ENCODE data around the gene DENND2D.

DENND2D gene

GRCh38 chr1:111199881-111200801, at the start of gene DENND2D:
Gene DENND2D, minus strand, starts transcription at chr1:111200646. Its CDS starts 187 bp downstream, at chr1:111200459.
- no peak for TF ChIP-seq CTCF (IDR thresholded peaks at IDR 0.05; ENCODE audit: low read depth, low read length)
- DNase-seq (ENCODE audit: extremely low read depth, low read depth) = no peak

- DNase-seq (ENCODE audit: extremely low read depth, low read depth) = no peak
- no peak for TF ChIP-seq CTCF (IDR thresholded peaks at IDR 0.05; ENCODE audit: low read depth, low read length)
Measured at GRCh38 chr1:111249960-111250359, 49.5 kb upstream of the DENND2D start.

GRCh38 chr1:111247125-111247838, 46.8 kb upstream of the DENND2D start:
- no peak for TF ChIP-seq CTCF (IDR thresholded peaks at IDR 0.05; ENCODE audit: low read depth, low read length)

GRCh38 chr1:111242805-111243523, 42.5 kb upstream of the DENND2D start:
- TF ChIP-seq CTCF (IDR thresholded peaks at IDR 0.05; ENCODE audit: low read depth, low read length) = no peak
- DNase-seq (ENCODE audit: extremely low read depth, low read depth) = no peak

More at GRCh38 chr1:111247125-111247838, 46.8 kb upstream of the DENND2D start:
- DNase-seq (ENCODE audit: extremely low read depth, low read depth) = no peak

- no peak for TF ChIP-seq CTCF (IDR thresholded peaks at IDR 0.05; ENCODE audit: low read depth, low read length)
- DNase-seq (ENCODE audit: extremely low read depth, low read depth) = no peak
Measured at GRCh38 chr1:111241797-111242196, 41.4 kb upstream of the DENND2D start.

- TF ChIP-seq CTCF (IDR thresholded peaks at IDR 0.05; ENCODE audit: low read depth, low read length) = no peak
- DNase-seq (ENCODE audit: extremely low read depth, low read depth) = no peak
Measured at GRCh38 chr1:111238056-111238795, 37.8 kb upstream of the DENND2D start.

Data from AG09319 (cell line).